Smooth muscle cell (in vitro differentiated cells): Measurements from ENCODE around the gene NAALADL1. TPM values are rescaled to one million over a fixed set of nuclear protein-coding genes. Genes with fewer than 3 reads are reported as not detected.

Source experiments
- DNase-seq: peaks from one replicate; lab custom pipeline; 2025; ENCODE audit not compliant: unreplicated experiment; lab: John Stamatoyannopoulos, UW
- H2AFZ ChIP-seq: fragments of 200-600 bp; sonication (generic); 2 replicates; pipeline ENCODE4 v1.6.0; 2016; ENCODE audit warnings: antibody characterized with exemption, low read depth, mild to moderate bottlenecking
- H3F3A ChIP-seq: fragments of 200-600 bp; sonication (generic); 2 replicates; pipeline ENCODE4 v1.6.0; 2017; ENCODE audit warnings: antibody characterized with exemption, low read depth
- H3K27ac ChIP-seq: fragments of 200-600 bp; sonication (generic); 2 replicates; pipeline ENCODE4 v1.5.1; 2016; ENCODE audit warnings: low read depth, mild to moderate bottlenecking
- H3K27me3 ChIP-seq: fragments of 200-600 bp; sonication (generic); 2 replicates; pipeline ENCODE4 v1.6.1; 2016; ENCODE audit warnings: low read depth, mild to moderate bottlenecking
- H3K36me3 ChIP-seq: fragments of 200-600 bp; sonication (generic); 2 replicates; pipeline ENCODE4 v1.5.1; 2016; ENCODE audit warnings: low read depth
- H3K4me1 ChIP-seq: fragments of 200-600 bp; sonication (generic); 2 replicates; pipeline ENCODE4 v1.5.1; 2016; ENCODE audit warnings: low read depth
- H3K4me2 ChIP-seq: fragments of 200-600 bp; sonication (generic); 2 replicates; pipeline ENCODE4 v1.6.0; 2016; ENCODE audit warnings: mild to moderate bottlenecking
- H3K4me3 ChIP-seq: fragments of 200-600 bp; sonication (generic); 2 replicates; pipeline ENCODE4 v1.5.1; 2016; ENCODE audit warnings: mild to moderate bottlenecking
- H3K79me2 ChIP-seq: fragments of 200-600 bp; sonication (generic); 2 replicates; pipeline ENCODE4 v1.6.0; 2016; ENCODE audit warnings: low read depth, mild to moderate bottlenecking
- H3K9ac ChIP-seq: fragments of 200-600 bp; sonication (generic); 2 replicates; pipeline ENCODE4 v1.6.0; 2016; ENCODE audit warnings: low read depth
- H3K9me3 ChIP-seq: fragments of 200-600 bp; sonication (generic); replicated peaks from 2 replicates; pipeline ENCODE4 v1.5.1; 2016; ENCODE audit warnings: low read depth
- H4K20me1 ChIP-seq: fragments of 200-600 bp; sonication (generic); 2 replicates; pipeline ENCODE4 v1.6.0; 2016; ENCODE audit warnings: low read depth
- CTCF ChIP-seq: fragments of 200-600 bp; sonication (generic); IDR thresholded peaks from 2 replicates; pipeline ENCODE4 v1.5.1; 2017; ENCODE audit warnings: borderline replicate concordance, mild to moderate bottlenecking, antibody characterized with exemption; ENCODE audit not compliant: insufficient read depth, poor library complexity, severe bottlenecking
- WGBS: methylation state at CpG from one replicate; pipeline ENCODE4 v1.1.7; 2016; ENCODE audit warnings: low lambda C conversion rate; 5-methylcytosine and 5-hydroxymethylcytosine counted together
- polyA plus RNA-seq: library from polyadenylated mRNA; unstranded; fragments of >200 nt; fragmentation: Nextera tagmentation; extraction: Ambion mirVana; gene quantifications from 2 replicates; pipeline ENCODE4 v1.2.1, GENCODE V29; 2016
- total RNA-seq: library from RNA; depleted of rRNA; stranded (reverse); fragments of >200 nt; gene quantifications from 2 replicates; pipeline ENCODE4 v1.2.3, GENCODE V29; 2014

The NAALADL1 gene
- total and polyA plus RNA-seq, 2 experiments from 2014 or later, result 1.0 to 7.0 TPM

- Histone ChIP-seq H3K9ac (peak overlapping the region; percentile 84), H3F3A (peaks cover 6% of the 10 kb centered on the region), H3K79me2 (peaks cover 11% of the 10 kb centered on the region), H3K4me3 (peak overlapping the region; percentile 76), H2AFZ (peak overlapping the region; percentile 98), H3K9me3 (no peaks in the 10 kb centered on the region), H4K20me1 (no peaks in the 10 kb centered on the region), H3K27me3 (no peaks in the 10 kb centered on the region), H3K36me3 (no peaks in the 10 kb centered on the region), H3K4me2 (peak overlapping the region; percentile 91), H3K27ac (peak overlapping the region; percentile 93), H3K4me1 (peaks cover 10% of the 10 kb centered on the region)
- 47% methylated on average over 17 of the region's 23 CpGs for WGBS
- DNase-seq, result no peak
- no peak for TF ChIP-seq CTCF
These were observed 43.6 kb downstream of the NAALADL1 start for GRCh38 chr11:65014726-65015227.

GRCh38 chr11:65013888-65014725, 44.2 kb downstream of the NAALADL1 start, which contains the start of gene ARL2:
Gene ARL2 (plus strand): TSS chr11:65014160. CDS start chr11:65014208, 48 bp downstream.
- H3K4me2 ChIP-seq, result peak within 1 kb of the TSS; percentile 91
- peak; percentile 81 for DNase-seq
- 2% methylated on average over 49 of the region's 96 CpGs for WGBS

GRCh38 chr11:65013130-65013887, 45.0 kb downstream of the NAALADL1 start:
- Histone ChIP-seq H4K20me1 (no peaks in the 10 kb centered on the region), H3K27ac (peak overlapping the region; percentile 93), H2AFZ (peak overlapping the region; percentile 98), H3K79me2 (peaks cover 11% of the 10 kb centered on the region), H3F3A (peaks cover 6% of the 10 kb centered on the region), H3K4me3 (peak overlapping the region; percentile 76), H3K27me3 (no peaks in the 10 kb centered on the region), H3K36me3 (no peaks in the 10 kb centered on the region), H3K4me2 (peak overlapping the region; percentile 91), H3K9ac (peak overlapping the region; percentile 84), H3K4me1 (peaks cover 10% of the 10 kb centered on the region), H3K9me3 (no peaks in the 10 kb centered on the region)
- WGBS, result 18% methylated on average over 22 of the region's 22 CpGs
- peak; percentile 81 for DNase-seq
- peak; percentile 58 for TF ChIP-seq CTCF

More at GRCh38 chr11:65013888-65014725, 44.2 kb downstream of the NAALADL1 start, which contains the start of gene ARL2:
- peak within 1 kb of the TSS; percentile 84 for H3K9ac ChIP-seq
- peak within 1 kb of the TSS; percentile 93 for H3K27ac ChIP-seq
- H3K4me3 ChIP-seq, result peak within 1 kb of the TSS; percentile 76
- peaks cover 11% of the 10 kb centered on the region for H3K79me2 ChIP-seq
- peaks cover 10% of the 10 kb centered on the region for H3K4me1 ChIP-seq
- peaks cover 6% of the 10 kb centered on the region for H3F3A ChIP-seq
- peak within 1 kb of the TSS; percentile 98 for H2AFZ ChIP-seq
- peak; percentile 82 for TF ChIP-seq CTCF
- no peaks in the 10 kb centered on the region for H4K20me1 ChIP-seq
- no peaks in the 10 kb centered on the region for H3K9me3 ChIP-seq
- H3K36me3 ChIP-seq, result no peaks in the 10 kb centered on the region
- no peaks in the 10 kb centered on the region for H3K27me3 ChIP-seq
